ENCODE measurements around the gene EBF3. TPM values are rescaled to one million over a fixed set of nuclear protein-coding genes. Genes with fewer than 3 reads are reported as not detected.

The EBF3 gene
- total and polyA plus RNA-seq, 2 experiments from 2014 or later = 0.27 to 0.49 TPM

- Mint-ChIP-seq H3K9me3 (no peaks in the 10 kb centered on the region), H3K27ac (no peak overlapping the region), H3K36me3 (ENCODE audit: low read depth) (no peaks in the 10 kb centered on the region), H3K27me3 (ENCODE audit: insufficient read depth, low read depth, poor library complexity) (peaks cover 7% of the 10 kb centered on the region), H3K4me1 (no peaks in the 10 kb centered on the region; the same call in 2 of the 3 replicates), H3K4me3 (no peak overlapping the region)
- DNase-seq (ENCODE audit: low spot score) = no peak
- ATAC-seq = no peak
- Histone ChIP-seq H3K27ac (ENCODE audit: low read depth) (no peak overlapping the region), H3K4me1 (ENCODE audit: insufficient read depth) (no peaks in the 10 kb centered on the region), H3K36me3 (ENCODE audit: insufficient read depth) (no peaks in the 10 kb centered on the region), H2AFZ (no peak overlapping the region), H3K9me2 (ENCODE audit: insufficient read depth) (no peaks in the 10 kb centered on the region), H3K4me3 (no peak overlapping the region), H4K20me1 (replicated peaks; ENCODE audit: insufficient read depth) (no peaks in the 10 kb centered on the region), H3F3A (replicated peaks; ENCODE audit: low read depth) (no peaks in the 10 kb centered on the region), H3K27me3 (ENCODE audit: insufficient read depth) (no peaks in the 10 kb centered on the region), H3K4me2 (no peak overlapping the region), H3K79me2 (replicated peaks; ENCODE audit: insufficient read depth) (no peaks in the 10 kb centered on the region)
- TF ChIP-seq REST (IDR thresholded peaks at IDR 0.05; ENCODE audit: unreplicated experiment) (no peak), POLR2AphosphoS5 (IDR thresholded peaks at IDR 0.05; ENCODE audit: low read depth) (no peak), EZH2phosphoT487 (IDR thresholded peaks at IDR 0.05; ENCODE audit: unreplicated experiment) (no peak), STAT1 (IDR thresholded peaks at IDR 0.05; ENCODE audit: unreplicated experiment) (no peak), EZH2 (IDR thresholded peaks at IDR 0.05; ENCODE audit: low read depth, unreplicated experiment) (no peak), ETS1 (IDR thresholded peaks at IDR 0.05) (no peak), ZNF462 (CRISPR knock-in tag; IDR thresholded peaks at IDR 0.05) (no peak), CTCF (conservative IDR thresholded peaks at IDR 0.05; ENCODE audit: low read depth in 2 of 2) (no peak), NANOG (IDR thresholded peaks at IDR 0.05; ENCODE audit: borderline replicate concordance) (no peak), CREB1 (CRISPR knock-in tag; IDR thresholded peaks at IDR 0.05; ENCODE audit: low read depth) (no peak), ZNF114 (CRISPR knock-in tag; IDR thresholded peaks at IDR 0.05) (no peak)
These were observed 48.1 kb upstream of the EBF3 start for GRCh38 chr10:130012129-130012528.
